B cell (primary cell): ENCODE data around the gene SRRM3. TPM values are rescaled to one million over a fixed set of nuclear protein-coding genes. Genes with fewer than 3 reads are reported as not detected.
"Not testable (repeated sequence)": the region's sequence is repeated elsewhere in the genome, so short reads cannot be mapped to it uniquely, and the experiment has no call there.

Experiments
- ATAC-seq: fragments of 200-7000 bp; cut with Tn5 transposase; one replicate; pipeline ENCODE4 v1.10.0; 2021; ENCODE audit warnings: low read depth, mild to moderate bottlenecking, moderate number of reproducible peaks, moderate library complexity
- CTCF ChIA-PET: fragments of 350-600 bp; sonication (Branson Sonifier 250); formaldehyde crosslinking; loops from one replicate; lab custom pipeline; 2021; ENCODE audit warnings: antibody characterized with exemption, inconsistent platforms; lab: Charles Lee
- POLR2A ChIA-PET: fragments of 350-600 bp; sonication (Branson Sonifier 250); formaldehyde crosslinking; loops from one replicate; lab custom pipeline; 2021; ENCODE audit warnings: antibody characterized with exemption; lab: Charles Lee
- DNase-seq: peaks from one replicate; pipeline ENCODE4 v3.0.0; 2013
- H2AFZ ChIP-seq: 2 replicates; pipeline ENCODE4 v1.6.1; 2012; ENCODE audit warnings: mild to moderate bottlenecking, low read depth, low read length; ENCODE audit not compliant: insufficient read depth, poor library complexity, severe bottlenecking
- H3K27ac ChIP-seq, 2 donors: 1 replicate in 1 of 2; 2 replicates in 1 of 2; pipeline ENCODE4 v1.5.1; 2012 to 2013; ENCODE audit warnings: low read length in 2 of 2, mild to moderate bottlenecking in 2 of 2, moderate library complexity in 1 of 2
- H3K27me3 ChIP-seq, 4 experiments: fragments of 200-600 bp in 1 of 4; sonication (generic) in 1 of 4; replicated peaks in 1 of 4; 1 replicate in 2 of 4; 2 replicates in 2 of 4; pipeline versions ENCODE4 v1.6.1 to v1.7.0; 2013 to 2016; ENCODE audit warnings: low read length in 3 of 4, mild to moderate bottlenecking in 2 of 4, mixed read lengths in 1 of 4, moderate library complexity in 1 of 4; ENCODE audit not compliant: insufficient read depth in 4 of 4, control insufficient read depth in 3 of 4; ENCODE audit errors: control extremely low read depth in 1 of 4
- H3K36me3 ChIP-seq, 2 experiments: replicated peaks in 1 of 2; 1 replicate in 1 of 2; 2 replicates in 1 of 2; pipeline versions ENCODE4 v1.6.1 to v1.7.1; 2013; ENCODE audit warnings: low read length in 1 of 2; ENCODE audit not compliant: insufficient read depth in 2 of 2, control insufficient read depth in 1 of 2; ENCODE audit errors: control extremely low read depth in 1 of 2, extremely low read depth in 1 of 2
- H3K4me1 ChIP-seq, 2 donors: fragments of 200-600 bp in 1 of 2; sonication (generic) in 1 of 2; 1 replicate in 1 of 2; 2 replicates in 1 of 2; pipeline versions ENCODE4 v1.5.1 to v1.6.1; 2013 to 2017; ENCODE audit warnings: low read length in 2 of 2; ENCODE audit not compliant: control insufficient read depth in 2 of 2, insufficient read depth in 2 of 2
- H3K4me2 ChIP-seq: replicated peaks from 2 replicates; pipeline ENCODE3; 2012; ENCODE audit warnings: mild to moderate bottlenecking, low read depth, low read length; ENCODE audit not compliant: poor library complexity, severe bottlenecking
- H3K4me3 ChIP-seq, 5 experiments: fragments of 200-600 bp in 1 of 5; sonication (generic) in 1 of 5; 1 replicate in 3 of 5; 2 replicates in 2 of 5; pipeline versions ENCODE4 v1.5.1 to v1.7.0; 2011 to 2016; ENCODE audit warnings: low read length in 4 of 5, mild to moderate bottlenecking in 4 of 5, low read depth in 2 of 5, control low read depth in 1 of 5, moderate library complexity in 1 of 5; ENCODE audit not compliant: insufficient read depth in 1 of 5; ENCODE audit errors: control extremely low read depth in 1 of 5, extremely low read depth in 1 of 5
- H3K79me2 ChIP-seq: fragments of 200-600 bp; sonication (generic); one replicate; pipeline ENCODE4 v1.6.0; 2016; ENCODE audit warnings: low read length; ENCODE audit not compliant: control insufficient read depth, insufficient read depth
- H3K9ac ChIP-seq: fragments of 200-600 bp; sonication (generic); 2 replicates; pipeline ENCODE4 v1.6.1; 2017; ENCODE audit warnings: mild to moderate bottlenecking, low read length, moderate library complexity
- H3K9me3 ChIP-seq, 3 donors: one replicate each; pipeline versions ENCODE4 v1.6.1 to v1.7.1; 2013; ENCODE audit warnings: low read length in 2 of 3; ENCODE audit not compliant: control insufficient read depth in 2 of 3, insufficient read depth in 1 of 3; ENCODE audit errors: control extremely low read depth in 1 of 3
- H4K20me1 ChIP-seq: 2 replicates; pipeline ENCODE4 v1.6.0; 2012; ENCODE audit warnings: mild to moderate bottlenecking, low read length; ENCODE audit not compliant: insufficient read depth, control insufficient read depth, poor library complexity, severe bottlenecking
- H3K27ac Mint-ChIP-seq: one replicate; pipeline ENCODE4 v1.8.0; 2021; ENCODE audit warnings: mixed read lengths
- H3K27me3 Mint-ChIP-seq: one replicate; pipeline ENCODE4 v1.8.0; 2021; ENCODE audit warnings: mixed read lengths
- H3K4me1 Mint-ChIP-seq: one replicate; pipeline ENCODE4 v1.8.0; 2021; ENCODE audit warnings: mixed read lengths
- H3K4me3 Mint-ChIP-seq: one replicate; pipeline ENCODE4 v1.8.0; 2021; ENCODE audit warnings: mixed read lengths
- H3K9me3 Mint-ChIP-seq: one replicate; pipeline ENCODE4 v1.8.0; 2022; ENCODE audit warnings: mixed read lengths; ENCODE audit not compliant: insufficient read depth
- EZH2 ChIP-seq: IDR thresholded peaks from 2 replicates; pipeline ENCODE4 v1.6.1; 2012; ENCODE audit warnings: borderline replicate concordance, low read depth, mild to moderate bottlenecking, moderate library complexity, low read length; ENCODE audit not compliant: insufficient read depth, poor library complexity, severe bottlenecking
- WGBS: methylation state at CpG from one replicate; pipeline ENCODE4 v1.1.5; 2013; ENCODE audit warnings: missing lambda C conversion rate; ENCODE audit not compliant: insufficient coverage; 5-methylcytosine and 5-hydroxymethylcytosine counted together
- intact Hi-C: fragments of 100-400 bp; cut with micrococcal nuclease; formaldehyde crosslinking; loops from one replicate; pipeline ENCODE4 v1.10.0; 2022
- polyA plus RNA-seq: library from polyadenylated mRNA; depleted of rRNA; stranded (reverse); fragments of >200 nt; gene quantifications from 2 replicates; pipeline ENCODE4 v1.2.3, GENCODE V29; 2012
- total RNA-seq, 2 donors: library from RNA; stranded (reverse); fragments of 120-200 nt in 1 of 2; gene quantifications; 1 replicate in 1 of 2; 2 replicates in 1 of 2; pipeline versions ENCODE4 v1.2.3 to v1.2.4, GENCODE V29; 2013 to 2022
- TF ChIP-seq, protein P1 (sequence below): fragments of 200-600 bp; IDR thresholded peaks from one replicate; pipeline ENCODE4 v1.8.0; 2022; ENCODE audit warnings: antibody characterized with exemption, mild to moderate bottlenecking

Gene SRRM3
- total and polyA plus RNA-seq, 2 donors (not counting 1 experiment from before 2014, with no cell fraction given), result not detected

- 77% methylated on average over 6 of the region's 6 CpGs for WGBS
- not testable (repeated sequence) for H3K4me2 ChIP-seq, H3K79me2 ChIP-seq, H3K9me3 ChIP-seq, H3K9ac ChIP-seq, H4K20me1 ChIP-seq, DNase-seq, H2AFZ ChIP-seq, H3K4me3 Mint-ChIP-seq, H3K27ac ChIP-seq, H3K36me3 ChIP-seq, H3K9me3 Mint-ChIP-seq, ATAC-seq, H3K27ac Mint-ChIP-seq, H3K4me3 ChIP-seq
- POLR2A ChIA-PET, result interaction anchor here (0.7 kb wide), 1 partner anchor 63 kb away, joined by 7 read pairs; no protein-coding TSS in a partner anchor
- Histone ChIP-seq H3K27me3 (peaks cover 0 to 16% (median 2%) of the 10 kb centered on the region in 4 experiments), H3K4me1 (peaks cover 0 to 16% of the 10 kb centered on the region in 2 donors)
- Mint-ChIP-seq H3K27me3 (peaks cover 13% of the 10 kb centered on the region), H3K4me1 (peaks cover 11% of the 10 kb centered on the region)
- CTCF ChIA-PET, result interaction anchor here (0.7 to 8.9 kb wide), 9 partner anchors 9 to 112 kb away, joined by 3 to 119 read pairs (median 11); partner anchors contain the start of genes HSPB1 and YWHAG
- intact Hi-C loops, result loop anchor here (1.0 kb wide), 4 partner anchors 11 to 113 kb away; partner anchors contain the start of gene HSPB1
These were observed 89.2 kb downstream of the SRRM3 start for GRCh38 chr7:76290847-76291350.

GRCh38 chr7:76291351-76292212 is 89.9 kb downstream of the SRRM3 start:
- H2AFZ ChIP-seq, result no peak overlapping the region
- no peaks in the 10 kb centered on the region for H3K79me2 ChIP-seq
- WGBS, result 19% methylated on average over 24 of the region's 30 CpGs
- DNase-seq (peak; percentile 85), ATAC-seq (peak; percentile 77)
- H3K27ac Mint-ChIP-seq, result no peak overlapping the region
- no peaks in the 10 kb centered on the region for H3K9me3 Mint-ChIP-seq
- peaks cover 0 to 12% (median 2%) of the 10 kb centered on the region in 4 experiments for H3K27me3 ChIP-seq
- no peaks in the 10 kb centered on the region for H3K36me3 ChIP-seq
- H3K9ac ChIP-seq, result no peak overlapping the region
- H3K4me1 ChIP-seq, result peaks cover 0 to 16% of the 10 kb centered on the region in 2 donors
- H4K20me1 ChIP-seq, result no peaks in the 10 kb centered on the region
- no peaks in the 10 kb centered on the region for H3K9me3 ChIP-seq
- H3K4me1 Mint-ChIP-seq, result peaks cover 11% of the 10 kb centered on the region
- peaks cover 10% of the 10 kb centered on the region for H3K27me3 Mint-ChIP-seq
- no peak overlapping the region for H3K4me3 Mint-ChIP-seq
- no peak overlapping the region for H3K27ac ChIP-seq
- CTCF ChIA-PET, result interaction anchor here (0.7 to 8.9 kb wide), 11 partner anchors 10 to 113 kb away, joined by 3 to 119 read pairs (median 6); partner anchors contain the start of genes HSPB1 and YWHAG
- TF ChIP-seq, protein P1, sequence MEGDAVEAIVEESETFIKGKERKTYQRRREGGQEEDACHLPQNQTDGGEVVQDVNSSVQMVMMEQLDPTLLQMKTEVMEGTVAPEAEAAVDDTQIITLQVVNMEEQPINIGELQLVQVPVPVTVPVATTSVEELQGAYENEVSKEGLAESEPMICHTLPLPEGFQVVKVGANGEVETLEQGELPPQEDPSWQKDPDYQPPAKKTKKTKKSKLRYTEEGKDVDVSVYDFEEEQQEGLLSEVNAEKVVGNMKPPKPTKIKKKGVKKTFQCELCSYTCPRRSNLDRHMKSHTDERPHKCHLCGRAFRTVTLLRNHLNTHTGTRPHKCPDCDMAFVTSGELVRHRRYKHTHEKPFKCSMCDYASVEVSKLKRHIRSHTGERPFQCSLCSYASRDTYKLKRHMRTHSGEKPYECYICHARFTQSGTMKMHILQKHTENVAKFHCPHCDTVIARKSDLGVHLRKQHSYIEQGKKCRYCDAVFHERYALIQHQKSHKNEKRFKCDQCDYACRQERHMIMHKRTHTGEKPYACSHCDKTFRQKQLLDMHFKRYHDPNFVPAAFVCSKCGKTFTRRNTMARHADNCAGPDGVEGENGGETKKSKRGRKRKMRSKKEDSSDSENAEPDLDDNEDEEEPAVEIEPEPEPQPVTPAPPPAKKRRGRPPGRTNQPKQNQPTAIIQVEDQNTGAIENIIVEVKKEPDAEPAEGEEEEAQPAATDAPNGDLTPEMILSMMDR, result peak; percentile 98
- no peak for TF ChIP-seq EZH2
- H3K4me3 ChIP-seq, result no peak overlapping the region
- peak overlapping the region; percentile 41 for H3K4me2 ChIP-seq
- POLR2A ChIA-PET, result interaction anchor here (1.0 kb wide), 1 partner anchor 16 kb away, joined by 4 read pairs; no protein-coding TSS in a partner anchor
- intact Hi-C loops, result loop anchor here (1.0 kb wide), 4 partner anchors 11 to 113 kb away; partner anchors contain the start of gene HSPB1
